A549 (cell line): Measurements from ENCODE around the gene MYBPHL. TPM values are rescaled to one million over a fixed set of nuclear protein-coding genes. Genes with fewer than 3 reads are reported as not detected.

Experiments
- ATOH8 ChIP-seq: fragments of 250-450 bp; sonication (Bioruptor Pico); IDR thresholded peaks from 2 replicates; pipeline ENCODE4 v1.5.0; 2020; ENCODE audit warnings: low read depth, mild to moderate bottlenecking, moderate library complexity
- BCL3 ChIP-seq: fragments of >200 bp; sonication (Bioruptor Twin); formaldehyde crosslinking; IDR thresholded peaks from 3 replicates; pipeline ENCODE4 v1.6.1; 2016
- BHLHE40 ChIP-seq: IDR thresholded peaks from 2 replicates; pipeline ENCODE4 v1.6.1; 2012; ENCODE audit warnings: low read depth, low read length, inconsistent platforms
- CBX2 ChIP-seq: fragments of 200-600 bp; sonication (generic); IDR thresholded peaks from 2 replicates; pipeline ENCODE4 v1.6.1; 2016; ENCODE audit warnings: low read depth, mild to moderate bottlenecking, borderline replicate concordance
- CBX8 ChIP-seq: fragments of 200-600 bp; sonication (generic); IDR thresholded peaks from 2 replicates; pipeline ENCODE4 v1.6.1; 2016
- CHD2 ChIP-seq: fragments of 150-350 bp; IDR thresholded peaks from 2 replicates; pipeline ENCODE4 v1.6.1; 2014; ENCODE audit warnings: low read length; ENCODE audit not compliant: partially characterized antibody
- CHD4 ChIP-seq: fragments of 200-600 bp; sonication (generic); IDR thresholded peaks from 2 replicates; pipeline ENCODE4 v1.6.1; 2016; ENCODE audit warnings: antibody characterized with exemption, mild to moderate bottlenecking, borderline replicate concordance
- E2F6 ChIP-seq: IDR thresholded peaks from 2 replicates; pipeline ENCODE4 v1.6.1; 2012; ENCODE audit warnings: low read depth, borderline replicate concordance
- EHF ChIP-seq: fragments of 250-450 bp; sonication (Bioruptor Pico); IDR thresholded peaks from 2 replicates; pipeline ENCODE4 v1.5.0; 2020; ENCODE audit warnings: mild to moderate bottlenecking
- EHMT2 ChIP-seq: fragments of 200-600 bp; sonication (generic); IDR thresholded peaks from 2 replicates; pipeline ENCODE4 v1.6.1; 2016; ENCODE audit warnings: antibody characterized with exemption, low read depth, mild to moderate bottlenecking, moderate library complexity
- ELK1 ChIP-seq: fragments of 150-350 bp; IDR thresholded peaks from 2 replicates; pipeline ENCODE4 v1.6.1; 2014; ENCODE audit warnings: low read depth, mild to moderate bottlenecking, low read length
- HEYL ChIP-seq: fragments of 250-450 bp; sonication (Bioruptor Pico); IDR thresholded peaks from 2 replicates; pipeline ENCODE4 v1.8.0; 2021; ENCODE audit warnings: mild to moderate bottlenecking, moderate library complexity
- HOXA7 ChIP-seq: fragments of 250-450 bp; sonication (Bioruptor Pico); IDR thresholded peaks from 2 replicates; pipeline ENCODE4 v1.5.0; 2020; ENCODE audit warnings: mild to moderate bottlenecking, moderate library complexity
- HOXB13 ChIP-seq: fragments of 250-450 bp; sonication (Bioruptor Pico); IDR thresholded peaks from 2 replicates; pipeline ENCODE4 v1.5.0; 2020; ENCODE audit warnings: low read depth, mild to moderate bottlenecking, moderate library complexity
- JUNB ChIP-seq: fragments of >200 bp; sonication (Bioruptor Twin); formaldehyde crosslinking; IDR thresholded peaks from 2 replicates; pipeline ENCODE4 v1.6.1; 2016
- KDM1A ChIP-seq: fragments of 200-600 bp; sonication (generic); IDR thresholded peaks from 2 replicates; pipeline ENCODE4 v1.6.1; 2016; ENCODE audit warnings: low read depth, mild to moderate bottlenecking
- MAX ChIP-seq: IDR thresholded peaks from 2 replicates; pipeline ENCODE4 v1.6.1; 2012
- MAZ ChIP-seq: fragments of 150-350 bp; IDR thresholded peaks from 2 replicates; pipeline ENCODE4 v1.6.1; 2014; ENCODE audit warnings: antibody characterized with exemption, low read depth, low read length, borderline replicate concordance
- MYC ChIP-seq: IDR thresholded peaks from 2 replicates; pipeline ENCODE4 v1.6.1; 2012; ENCODE audit warnings: mild to moderate bottlenecking, inconsistent platforms, low read length, improper control_type of control experiment, borderline replicate concordance
- NFE2L2 ChIP-seq: fragments of 150-350 bp; conservative IDR thresholded peaks from 2 replicates; pipeline ENCODE4 v1.6.1; 2014; ENCODE audit warnings: low read length
- NPAS2 ChIP-seq: fragments of 250-450 bp; sonication (Bioruptor Pico); IDR thresholded peaks from 2 replicates; pipeline ENCODE4 v1.8.0; 2022; ENCODE audit warnings: mild to moderate bottlenecking, moderate library complexity, borderline replicate concordance
- NR3C1 ChIP-seq: fragments of >200 bp; sonication (Bioruptor Twin); formaldehyde crosslinking; IDR thresholded peaks from 3 replicates; pipeline ENCODE4 v1.6.1; 2017
- PBX3 ChIP-seq: IDR thresholded peaks from 2 replicates; pipeline ENCODE4 v1.6.1; 2012
- POLR2A ChIP-seq: IDR thresholded peaks from 2 replicates; pipeline ENCODE4 v1.6.1; 2012; ENCODE audit warnings: mild to moderate bottlenecking, low read length
- POLR2AphosphoS2 ChIP-seq: conservative IDR thresholded peaks from 2 replicates; pipeline ENCODE4 v1.6.1; 2012; ENCODE audit warnings: low read length, improper control_type of control experiment, inconsistent platforms
- RARB ChIP-seq: fragments of 250-450 bp; sonication (Bioruptor Pico); IDR thresholded peaks from 2 replicates; pipeline ENCODE4 v1.8.0; 2021; ENCODE audit warnings: mild to moderate bottlenecking, moderate library complexity
- RCOR1 ChIP-seq: fragments of 150-350 bp; IDR thresholded peaks from 2 replicates; pipeline ENCODE4 v1.6.1; 2014; ENCODE audit warnings: antibody characterized with exemption, low read length, low read depth
- REST ChIP-seq: fragments of 200-600 bp; sonication (generic); IDR thresholded peaks from 2 replicates; pipeline ENCODE4 v1.6.1; 2016; ENCODE audit warnings: antibody characterized with exemption, mild to moderate bottlenecking, moderate library complexity
- RFX5 ChIP-seq: fragments of 450-650 bp; IDR thresholded peaks from 2 replicates; pipeline ENCODE4 v1.7.1; 2014; ENCODE audit warnings: antibody characterized with exemption, mild to moderate bottlenecking, moderate library complexity
- SREBF2 ChIP-seq: fragments of 450-650 bp; IDR thresholded peaks from 2 replicates; pipeline ENCODE4 v1.6.1; 2014; ENCODE audit warnings: mild to moderate bottlenecking, moderate library complexity
- TP53 ChIP-seq: fragments of 250-450 bp; sonication (Bioruptor Pico); IDR thresholded peaks from 2 replicates; pipeline ENCODE4 v1.5.0; 2021; ENCODE audit warnings: mild to moderate bottlenecking, moderate library complexity
- ZC3H11A ChIP-seq: fragments of 450-650 bp; IDR thresholded peaks from 2 replicates; pipeline ENCODE4 v1.6.1; 2014; ENCODE audit warnings: antibody characterized with exemption, mild to moderate bottlenecking
- ZFP36 ChIP-seq: fragments of 450-650 bp; IDR thresholded peaks from 2 replicates; pipeline ENCODE4 v1.6.1; 2014; ENCODE audit warnings: borderline replicate concordance; ENCODE audit not compliant: partially characterized antibody
- ZSCAN20 ChIP-seq: fragments of 250-450 bp; sonication (Bioruptor Pico); IDR thresholded peaks from 2 replicates; pipeline ENCODE4 v1.8.0; 2022; ENCODE audit warnings: mild to moderate bottlenecking, moderate library complexity
- polyA plus RNA-seq, 4 experiments: library from polyadenylated mRNA; depleted of rRNA in 3 of 4; stranded (reverse); fragments of >200 nt; fragmentation: RNase III in 1 of 4; extraction: RNeasy Plus Mini Kit Qiagen cat#74134 plus additional on column Dnase treatment in 1 of 4; gene quantifications; 2 replicates in 3 of 4; 3 replicates in 1 of 4; pipeline ENCODE4 v1.2.3, GENCODE V29; 2011 to 2017

MYBPHL gene
- polyA plus RNA-seq, 2 of the 4 experiments (the other 2 are of a cell fraction) = not detected

- peak; percentile 16; the same call in 1 of the 2 replicates for TF ChIP-seq JUNB
- no peak for TF ChIP-seq CHD2
- no peak for TF ChIP-seq HEYL (CRISPR knock-in tag)
- no peak for TF ChIP-seq EHMT2
- no peak for TF ChIP-seq NR3C1
- TF ChIP-seq RFX5 = no peak
- TF ChIP-seq MYC = no peak
- TF ChIP-seq CHD4 = no peak
- TF ChIP-seq BCL3 = 0 out of 3 replicates have a peak, but pooled peaks have one; percentile 50
- no peak for TF ChIP-seq KDM1A
- no peak for TF ChIP-seq TP53 (CRISPR knock-in tag)
- TF ChIP-seq BHLHE40 = no peak
- TF ChIP-seq CBX8 = no peak
- TF ChIP-seq PBX3 = peak; percentile 54; the same call in 1 of the 2 replicates
- TF ChIP-seq HOXB13 (CRISPR knock-in tag) = no peak
- no peak for TF ChIP-seq SREBF2
- TF ChIP-seq REST = no peak
- TF ChIP-seq EHF (CRISPR knock-in tag) = no peak
- no peak for TF ChIP-seq NFE2L2
- no peak for TF ChIP-seq RARB (CRISPR knock-in tag)
- no peak for TF ChIP-seq NPAS2 (CRISPR knock-in tag)
- no peak for TF ChIP-seq HOXA7
- peak; percentile 69 for TF ChIP-seq MAX
- TF ChIP-seq E2F6 = peak; percentile 50; the same call in 1 of the 2 replicates
- TF ChIP-seq ZSCAN20 (CRISPR knock-in tag) = no peak
- no peak for TF ChIP-seq CBX2
- no peak for TF ChIP-seq ZC3H11A
- TF ChIP-seq POLR2AphosphoS2 = no peak
- TF ChIP-seq ZFP36 = no peak
- no peak for TF ChIP-seq POLR2A
- no peak for TF ChIP-seq RCOR1
- no peak for TF ChIP-seq ELK1
- TF ChIP-seq ATOH8 = no peak
- no peak for TF ChIP-seq MAZ
- TF ChIP-seq, all 56 proteins: peak for 10
These were observed 32.0 kb downstream of the MYBPHL start (continued) for GRCh38 chr1:109274533-109275476.
